ENCODE data around the gene PAX6.
"Not testable (repeated sequence)": the region's sequence is repeated elsewhere in the genome, so short reads cannot be mapped to it uniquely, and the experiment has no call there.

The PAX6 gene

DNA sequence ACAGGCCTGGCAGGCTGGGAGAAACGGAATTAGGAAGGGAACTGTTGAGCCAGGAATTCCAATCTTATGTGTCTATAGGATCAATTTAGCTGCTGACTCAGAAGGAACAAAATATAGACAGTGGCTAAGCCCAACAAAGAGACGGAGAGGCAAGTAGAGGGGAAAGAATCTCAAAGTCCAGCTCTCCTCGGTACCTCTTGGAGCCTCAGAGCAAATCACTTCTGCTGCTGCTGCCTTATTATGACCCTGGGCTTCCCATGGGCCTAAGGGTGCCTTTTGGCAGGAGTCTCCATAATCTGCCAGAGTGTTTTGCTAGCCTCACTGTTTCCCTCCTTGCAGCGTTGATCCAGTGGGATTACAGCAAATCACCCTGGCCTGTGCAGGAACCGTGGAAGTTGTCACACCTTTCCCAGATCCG, 31.7 kb downstream of the PAX6 start:
- no peaks in the 10 kb centered on the region for H3K36me3 ChIP-seq (ENCODE audit: insufficient read depth, low read length)
- H3K9me3 ChIP-seq (ENCODE audit: low read length), result peaks cover 3% of the 10 kb centered on the region

DNA sequence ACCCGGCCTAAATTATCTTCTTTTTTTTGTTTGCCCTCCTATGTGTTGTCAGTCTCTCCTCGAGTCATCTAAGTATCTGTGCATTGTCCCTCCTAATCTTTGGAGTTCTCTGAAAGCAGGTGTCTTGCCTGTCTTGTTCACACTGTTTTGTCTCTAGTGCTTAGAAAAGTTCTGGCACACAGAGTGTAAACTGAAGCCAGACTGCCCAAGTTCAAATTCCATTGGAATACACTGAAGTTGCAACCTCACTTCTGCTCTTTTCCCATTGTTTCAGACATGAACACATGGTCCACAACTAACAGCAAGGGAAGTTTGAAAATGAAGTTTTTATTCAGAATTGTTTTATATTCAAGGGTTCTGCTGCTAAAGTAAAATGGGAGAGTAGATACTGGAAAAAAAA, 38.7 kb downstream of the PAX6 start:
- H3K36me3 ChIP-seq (ENCODE audit: insufficient read depth, low read length), result no peaks in the 10 kb centered on the region
- H3K27me3 ChIP-seq (ENCODE audit: insufficient read depth, low read length), result no peaks in the 10 kb centered on the region
- no peak overlapping the region for H2AFZ ChIP-seq (ENCODE audit: low read depth, low read length)
- peaks cover 15% of the 10 kb centered on the region for H3K4me1 ChIP-seq (ENCODE audit: insufficient read depth, low read length)
- H3K4me3 ChIP-seq (ENCODE audit: low read length), result no peak overlapping the region
- peaks cover 3% of the 10 kb centered on the region for H3K9me3 ChIP-seq (ENCODE audit: low read length)

More for the DNA sequence above, 31.7 kb downstream of the PAX6 start:
- no peaks in the 10 kb centered on the region for H3K27me3 ChIP-seq (ENCODE audit: insufficient read depth, low read length)
- H3K4me3 ChIP-seq (ENCODE audit: low read length), result no peak overlapping the region
- no peak overlapping the region for H2AFZ ChIP-seq (ENCODE audit: low read depth, low read length)
- H3K4me1 ChIP-seq (ENCODE audit: insufficient read depth, low read length), result no peaks in the 10 kb centered on the region

DNA sequence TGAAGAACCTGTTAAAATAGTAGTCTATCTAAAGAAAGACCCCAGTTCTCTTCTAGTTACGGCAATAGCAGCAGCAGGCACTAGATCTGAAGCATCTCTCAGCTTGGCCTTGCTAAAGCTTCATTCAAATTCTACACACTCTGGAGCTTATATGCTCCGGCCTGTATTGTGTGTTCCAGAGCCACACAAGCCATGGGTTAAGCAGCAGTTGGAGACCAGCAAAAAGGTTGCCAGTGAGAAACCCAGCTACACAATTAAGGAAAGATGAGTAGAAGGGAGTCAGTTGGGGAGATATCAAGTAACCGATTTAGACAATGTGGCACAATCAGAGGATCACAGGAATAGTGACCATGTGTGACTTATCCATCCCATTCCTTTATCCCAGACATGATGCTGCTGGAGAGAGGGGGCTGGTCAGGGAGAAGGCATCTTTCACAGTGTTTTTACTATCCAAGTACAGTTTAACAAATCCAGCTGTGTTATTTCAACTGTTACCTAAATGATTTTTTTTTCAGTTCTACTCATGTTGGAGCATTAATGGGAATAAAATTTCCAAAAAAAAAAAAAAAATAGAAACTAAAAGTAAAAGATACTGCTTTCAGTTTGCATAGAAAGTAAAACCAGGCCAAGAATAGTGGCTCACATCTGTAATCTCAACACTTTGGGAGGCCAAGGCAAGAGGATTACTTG, 41.0 kb downstream of the PAX6 start:
- Histone ChIP-seq H3K4me1 (ENCODE audit: insufficient read depth, low read length) (peaks cover 18% of the 10 kb centered on the region), H3K36me3 (ENCODE audit: insufficient read depth, low read length) (no peaks in the 10 kb centered on the region), H2AFZ (ENCODE audit: low read depth, low read length) (no peak overlapping the region), H3K4me3 (ENCODE audit: low read length) (no peak overlapping the region), H3K9me3 (ENCODE audit: low read length) (no peaks in the 10 kb centered on the region), H3K27me3 (ENCODE audit: insufficient read depth, low read length) (no peaks in the 10 kb centered on the region)

DNA sequence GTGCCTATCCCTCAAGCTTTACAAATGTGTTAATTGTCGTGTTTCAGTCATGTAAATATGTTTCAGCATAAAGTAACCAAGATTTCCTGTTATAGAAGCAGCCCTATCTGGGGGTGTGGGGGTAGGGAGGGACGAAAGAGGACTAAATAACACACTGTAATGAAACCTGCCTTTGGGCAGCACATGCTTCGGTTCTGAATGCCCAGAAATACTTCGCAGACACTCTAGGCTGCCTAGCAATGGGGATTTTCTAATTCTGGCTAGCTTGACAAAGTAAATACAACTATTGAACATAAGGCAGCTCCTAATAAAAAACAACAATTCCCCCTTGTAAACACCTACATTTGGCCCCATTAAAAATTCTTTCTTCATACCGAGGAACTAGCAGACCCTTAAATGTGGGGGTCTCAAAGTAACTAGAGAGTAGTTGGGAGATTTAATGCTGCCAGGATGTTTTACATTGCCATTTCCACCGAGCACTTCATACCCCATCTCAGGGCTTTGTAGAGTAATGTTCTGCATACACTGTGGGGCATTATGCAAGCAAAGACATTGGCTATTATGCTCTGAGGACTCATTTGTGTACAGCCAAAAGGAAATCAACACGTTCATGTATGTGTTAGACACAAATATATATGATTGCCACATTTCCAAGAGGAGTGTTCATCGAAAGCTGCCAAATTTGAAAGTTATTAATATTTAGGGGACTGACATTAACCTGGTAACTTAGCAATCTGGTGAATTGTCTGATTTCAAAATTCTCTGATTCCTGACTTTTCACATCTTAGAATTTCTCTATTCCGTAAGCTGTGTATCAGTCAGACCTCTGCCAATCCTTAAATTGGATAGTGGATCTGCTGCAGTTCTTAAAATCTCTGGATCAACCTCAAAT, 42.1 kb downstream of the PAX6 start:
- Histone ChIP-seq H3K27me3 (ENCODE audit: insufficient read depth, low read length) (no peaks in the 10 kb centered on the region), H3K9me3 (ENCODE audit: low read length) (no peaks in the 10 kb centered on the region), H3K36me3 (ENCODE audit: insufficient read depth, low read length) (no peaks in the 10 kb centered on the region), H3K4me3 (ENCODE audit: low read length) (no peak overlapping the region), H2AFZ (ENCODE audit: low read depth, low read length) (no peak overlapping the region), H3K4me1 (ENCODE audit: insufficient read depth, low read length) (peaks cover 29% of the 10 kb centered on the region)

DNA sequence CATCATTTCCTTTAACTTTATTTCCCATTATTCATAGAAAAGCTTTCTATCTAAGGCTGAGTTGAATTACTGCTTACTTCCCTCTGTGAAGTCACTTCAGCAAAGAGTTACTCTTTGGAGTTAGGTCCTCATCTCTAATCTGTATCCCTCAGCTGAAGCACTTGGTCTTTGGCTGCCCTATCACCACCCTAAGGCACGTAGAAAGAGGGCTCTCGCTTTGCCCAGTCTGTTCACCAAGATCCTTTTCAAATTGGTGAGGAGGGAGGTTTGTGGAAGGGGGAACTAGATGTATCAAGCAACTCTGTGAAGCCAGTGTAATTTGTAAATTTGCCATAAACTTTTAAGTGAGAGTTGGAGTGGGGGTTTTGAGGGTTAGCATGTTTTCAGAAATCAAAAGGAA, 43.4 kb downstream of the PAX6 start:
- Histone ChIP-seq H3K27me3 (ENCODE audit: insufficient read depth, low read length) (no peaks in the 10 kb centered on the region), H3K36me3 (ENCODE audit: insufficient read depth, low read length) (no peaks in the 10 kb centered on the region), H3K9me3 (ENCODE audit: low read length) (no peaks in the 10 kb centered on the region), H2AFZ (ENCODE audit: low read depth, low read length) (no peak overlapping the region), H3K4me1 (ENCODE audit: insufficient read depth, low read length) (peaks cover 39% of the 10 kb centered on the region), H3K4me3 (ENCODE audit: low read length) (no peak overlapping the region)

DNA sequence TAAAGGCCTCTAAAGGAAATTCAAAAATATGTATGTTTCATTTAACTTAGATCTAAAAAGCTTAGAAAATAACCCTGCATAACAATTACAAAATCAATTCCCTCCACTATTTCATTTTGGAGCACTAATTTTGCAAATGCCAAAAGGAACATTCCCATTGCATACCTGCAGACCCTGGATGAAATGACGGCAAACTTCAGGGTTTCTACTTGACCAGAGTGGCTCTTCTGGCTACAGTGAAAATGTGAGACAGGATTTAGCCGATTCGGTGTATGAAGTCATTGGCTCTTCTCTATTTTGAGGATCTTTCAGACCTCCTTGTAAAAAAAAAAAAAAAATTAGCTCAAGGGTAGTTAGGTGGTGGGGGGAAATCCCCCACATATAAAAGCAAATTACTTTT, 44.1 kb downstream of the PAX6 start:
- no peak overlapping the region for H2AFZ ChIP-seq (ENCODE audit: low read depth, low read length)
- no peaks in the 10 kb centered on the region for H3K36me3 ChIP-seq (ENCODE audit: insufficient read depth, low read length)
- no peaks in the 10 kb centered on the region for H3K27me3 ChIP-seq (ENCODE audit: insufficient read depth, low read length)
- peaks cover 40% of the 10 kb centered on the region for H3K4me1 ChIP-seq (ENCODE audit: insufficient read depth, low read length)
- no peak overlapping the region for H3K4me3 ChIP-seq (ENCODE audit: low read length)
- H3K9me3 ChIP-seq (ENCODE audit: low read length), result no peaks in the 10 kb centered on the region

DNA sequence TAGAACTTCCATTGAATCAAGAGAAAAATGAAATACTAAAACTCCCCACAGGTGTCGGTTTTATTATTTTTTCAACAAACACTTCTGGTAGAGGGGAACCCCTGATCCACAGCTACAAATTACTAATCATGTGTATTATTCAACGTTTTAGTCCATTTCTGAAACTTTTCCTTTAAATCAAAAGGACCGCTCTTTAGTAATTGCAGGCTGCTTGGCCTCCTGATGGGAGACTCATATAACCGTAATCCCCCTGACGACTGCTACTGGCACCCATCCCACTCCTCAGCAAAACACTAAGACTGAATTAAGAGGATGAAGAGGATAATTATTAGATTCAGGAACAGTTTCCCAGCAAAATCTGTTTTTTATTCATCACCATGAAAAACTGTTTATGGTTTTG, 46.4 kb downstream of the PAX6 start:
- Histone ChIP-seq H2AFZ (ENCODE audit: low read depth, low read length) (no peak overlapping the region), H3K4me3 (ENCODE audit: low read length) (no peak overlapping the region), H3K4me1 (ENCODE audit: insufficient read depth, low read length) (peaks cover 40% of the 10 kb centered on the region), H3K36me3 (ENCODE audit: insufficient read depth, low read length) (no peaks in the 10 kb centered on the region), H3K27me3 (ENCODE audit: insufficient read depth, low read length) (no peaks in the 10 kb centered on the region), H3K9me3 (ENCODE audit: low read length) (no peaks in the 10 kb centered on the region)

DNA sequence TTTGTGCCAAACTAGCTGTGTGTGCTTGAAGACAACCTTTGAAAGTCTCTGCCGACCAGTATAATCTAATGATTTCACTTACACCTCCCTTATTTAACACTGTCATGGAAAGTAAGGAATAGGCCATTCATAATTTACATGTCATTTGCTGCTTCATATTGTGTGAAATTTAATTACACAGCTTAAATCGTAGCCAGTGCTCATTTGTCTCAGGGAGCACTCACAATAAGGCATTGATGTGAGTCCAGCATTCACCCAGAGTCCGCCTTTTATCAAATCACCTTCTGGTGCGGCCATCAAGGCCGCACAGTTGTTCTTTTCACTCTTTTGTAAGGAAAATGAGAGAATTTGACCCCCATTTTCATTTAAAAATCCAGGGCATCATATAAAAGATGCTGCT, 46.9 kb downstream of the PAX6 start:
- Histone ChIP-seq H3K36me3 (ENCODE audit: insufficient read depth, low read length) (no peaks in the 10 kb centered on the region), H3K4me1 (ENCODE audit: insufficient read depth, low read length) (peaks cover 38% of the 10 kb centered on the region), H3K9me3 (ENCODE audit: low read length) (no peaks in the 10 kb centered on the region), H3K4me3 (ENCODE audit: low read length) (no peak overlapping the region), H2AFZ (ENCODE audit: low read depth, low read length) (no peak overlapping the region), H3K27me3 (ENCODE audit: insufficient read depth, low read length) (no peaks in the 10 kb centered on the region)

DNA sequence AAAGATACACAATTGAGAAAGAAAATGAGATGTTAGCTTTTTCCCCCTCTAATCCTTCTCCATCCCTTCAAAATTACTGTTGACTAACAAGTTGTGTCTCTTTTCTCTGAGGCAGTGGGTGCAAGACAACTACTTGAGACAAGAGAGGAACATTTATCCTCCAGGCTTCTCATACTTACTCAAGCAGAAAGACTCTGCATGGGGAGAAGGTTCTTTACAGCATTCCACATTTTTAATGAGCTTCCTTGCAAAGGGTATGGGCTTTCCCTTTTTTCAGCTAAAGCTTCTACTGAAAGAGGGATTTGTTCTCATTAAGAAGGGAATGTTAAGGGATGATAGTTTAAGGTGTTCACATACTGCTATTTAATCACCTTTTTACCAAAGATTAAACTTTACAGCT, 47.8 kb downstream of the PAX6 start:
- Histone ChIP-seq H3K27me3 (ENCODE audit: insufficient read depth, low read length) (no peaks in the 10 kb centered on the region), H3K9me3 (ENCODE audit: low read length) (no peaks in the 10 kb centered on the region), H3K36me3 (ENCODE audit: insufficient read depth, low read length) (no peaks in the 10 kb centered on the region), H3K4me3 (ENCODE audit: low read length) (no peak overlapping the region), H2AFZ (ENCODE audit: low read depth, low read length) (no peak overlapping the region), H3K4me1 (ENCODE audit: insufficient read depth, low read length) (peaks cover 29% of the 10 kb centered on the region)

DNA sequence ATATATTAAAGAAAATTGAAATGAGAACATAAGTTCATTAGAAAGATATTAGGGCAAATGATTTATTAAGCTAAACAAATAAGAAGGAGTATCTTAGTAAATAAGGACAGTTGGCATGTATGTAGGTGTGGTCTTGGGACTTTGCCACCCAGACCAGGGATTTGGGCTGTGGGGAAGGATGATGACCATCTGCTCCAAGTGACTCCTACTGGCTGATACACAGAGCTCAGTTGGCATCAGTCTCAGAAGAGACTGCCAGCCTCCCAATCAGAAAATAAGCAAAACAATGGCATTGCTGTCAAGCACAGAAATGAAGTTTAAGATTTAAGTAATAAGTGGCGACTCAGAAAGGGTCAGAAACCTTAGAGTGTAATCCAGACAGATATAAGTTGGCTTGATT, 49.5 kb downstream of the PAX6 start:
- no peaks in the 10 kb centered on the region for H3K27me3 ChIP-seq (ENCODE audit: insufficient read depth, low read length)
- peaks cover 28% of the 10 kb centered on the region for H3K4me1 ChIP-seq (ENCODE audit: insufficient read depth, low read length)
- H2AFZ ChIP-seq (ENCODE audit: low read depth, low read length), result no peak overlapping the region

DNA sequence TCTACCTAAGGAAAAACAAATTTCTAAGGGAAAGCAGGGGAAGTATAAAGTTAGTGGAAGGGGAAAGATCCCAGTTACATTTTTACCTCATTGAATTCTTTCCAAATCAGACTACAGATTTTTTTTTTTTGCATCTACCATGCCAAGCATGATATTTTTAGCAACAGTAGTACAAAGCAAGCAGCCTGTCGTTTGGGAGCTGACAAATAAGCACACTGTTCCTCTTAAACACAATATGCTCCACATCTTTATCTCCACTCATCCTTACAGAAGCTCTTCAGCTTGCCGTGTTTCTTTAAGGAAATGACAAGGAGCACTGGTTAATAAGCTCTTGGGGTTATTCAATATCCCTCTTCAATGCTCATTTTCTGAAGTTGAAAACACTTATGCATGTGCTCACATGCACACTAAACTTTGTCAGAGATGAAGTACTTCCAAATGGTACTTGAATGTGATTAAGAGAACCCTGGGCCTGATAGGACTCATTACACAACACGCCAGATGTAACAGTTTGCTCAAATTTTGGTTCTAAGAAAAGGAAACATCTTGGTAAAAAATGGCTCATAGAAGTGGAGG, 53.8 kb downstream of the PAX6 start:
- H2AFZ ChIP-seq (ENCODE audit: low read depth, low read length), result no peak overlapping the region
- H3K4me3 ChIP-seq (ENCODE audit: low read length), result no peak overlapping the region
- no peaks in the 10 kb centered on the region for H3K9me3 ChIP-seq (ENCODE audit: low read length)
- no peaks in the 10 kb centered on the region for H3K36me3 ChIP-seq (ENCODE audit: insufficient read depth, low read length)
- H3K27me3 ChIP-seq (ENCODE audit: insufficient read depth, low read length), result no peaks in the 10 kb centered on the region
- H3K4me1 ChIP-seq (ENCODE audit: insufficient read depth, low read length), result peaks cover 4% of the 10 kb centered on the region

More for the DNA sequence above, 49.5 kb downstream of the PAX6 start:
- no peaks in the 10 kb centered on the region for H3K9me3 ChIP-seq (ENCODE audit: low read length)
- no peak overlapping the region for H3K4me3 ChIP-seq (ENCODE audit: low read length)
- no peaks in the 10 kb centered on the region for H3K36me3 ChIP-seq (ENCODE audit: insufficient read depth, low read length)

DNA sequence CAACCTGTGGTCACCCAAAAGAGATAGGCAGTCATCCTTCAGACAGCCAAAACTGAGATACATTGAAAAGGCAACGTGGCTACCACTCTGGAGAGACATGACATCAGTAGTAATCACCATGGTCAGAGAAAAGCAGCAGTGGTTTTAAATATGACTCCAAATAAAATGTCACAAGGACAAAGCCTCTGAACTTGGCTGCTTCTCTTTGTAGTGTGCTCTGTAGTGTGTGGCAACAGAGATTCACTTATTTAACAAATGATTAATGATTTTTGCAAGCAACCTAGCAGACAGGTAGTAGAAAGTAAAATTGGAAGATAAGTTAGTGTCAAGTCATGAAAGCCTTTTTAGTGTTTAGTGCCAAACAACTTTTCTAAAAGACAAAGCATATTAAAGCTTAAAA, 63.5 kb downstream of the PAX6 start:
- Histone ChIP-seq H3K4me1 (ENCODE audit: insufficient read depth, low read length) (no peaks in the 10 kb centered on the region), H3K36me3 (ENCODE audit: insufficient read depth, low read length) (no peaks in the 10 kb centered on the region), H3K4me3 (ENCODE audit: low read length) (no peak overlapping the region), H3K27me3 (ENCODE audit: insufficient read depth, low read length) (no peaks in the 10 kb centered on the region), H3K9me3 (ENCODE audit: low read length) (no peaks in the 10 kb centered on the region), H2AFZ (ENCODE audit: low read depth, low read length) (no peak overlapping the region)

DNA sequence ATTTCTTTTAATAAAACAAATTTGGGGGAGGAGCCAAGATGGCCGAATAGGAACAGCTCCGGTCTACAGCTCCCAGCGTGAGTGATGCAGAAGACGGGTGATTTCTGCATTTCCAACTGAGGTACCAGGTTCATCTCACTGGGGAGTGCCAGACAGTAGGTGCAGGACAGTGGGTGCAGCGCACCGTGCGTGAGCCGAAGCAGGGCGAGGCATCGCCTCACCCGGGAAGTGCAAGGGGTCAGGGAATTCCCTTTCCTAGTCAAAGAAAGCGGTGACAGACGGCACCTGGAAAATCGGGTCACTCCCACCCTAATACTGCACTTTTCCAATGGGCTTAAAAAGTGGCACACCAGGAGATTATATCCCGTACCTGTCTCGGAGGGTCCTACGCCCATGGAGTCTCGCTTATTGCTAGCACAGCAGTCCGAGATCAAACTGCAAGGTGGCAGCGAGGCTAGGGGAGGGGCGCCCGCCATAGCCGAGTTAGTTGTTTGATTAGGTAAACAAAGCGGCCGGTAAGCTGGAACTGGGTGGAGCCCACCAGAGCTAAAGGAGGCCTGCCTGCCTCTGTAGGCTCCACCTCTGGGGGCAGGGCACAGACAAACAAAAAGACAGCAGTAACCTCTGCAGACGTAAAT, 70.3 kb downstream of the PAX6 start:
- H3K4me1 ChIP-seq (ENCODE audit: insufficient read depth, low read length); H3K9me3 ChIP-seq (ENCODE audit: low read length); H3K36me3 ChIP-seq (ENCODE audit: insufficient read depth, low read length); H2AFZ ChIP-seq (ENCODE audit: low read depth, low read length); H3K4me3 ChIP-seq (ENCODE audit: low read length); H3K27me3 ChIP-seq (ENCODE audit: insufficient read depth, low read length): not testable (repeated sequence)

Data from neuron (in vitro differentiated cells).